ENCODE results near the gene IMPG2. TPM values are rescaled to one million over a fixed set of nuclear protein-coding genes. Genes with fewer than 3 reads are reported as not detected.

The IMPG2 gene
- total and polyA plus RNA-seq, 2 donors (not counting 1 experiment from before 2014, with no cell fraction given), result 0.21 to 0.44 TPM

- no peak overlapping the region for H3K4me2 ChIP-seq (replicated peaks; ENCODE audit: low read depth, low read length, poor library complexity, severe bottlenecking)
- DNase-seq (no peak), ATAC-seq (ENCODE audit: low read depth) (no peak)
- TF ChIP-seq CTCF (IDR thresholded peaks at IDR 0.05) (no peak), EZH2 (IDR thresholded peaks at IDR 0.05; ENCODE audit: borderline replicate concordance, insufficient read depth, low read depth, low read length, poor library complexity, severe bottlenecking) (no peak)
- H3K27ac ChIP-seq (ENCODE audit: low read length in 2 of 2), result no peak overlapping the region
- no peaks in the 10 kb centered on the region for H3K27me3 ChIP-seq (replicated peaks in 1 of 4; ENCODE audit: control extremely low read depth in 1 of 4, control insufficient read depth in 3 of 4, insufficient read depth in 4 of 4, low read length in 3 of 4)
- no peaks in the 10 kb centered on the region for H4K20me1 ChIP-seq (ENCODE audit: control insufficient read depth, insufficient read depth, low read length, poor library complexity, severe bottlenecking)
- H3K79me2 ChIP-seq (ENCODE audit: control insufficient read depth, insufficient read depth, low read length), result no peaks in the 10 kb centered on the region
- H3K27me3 Mint-ChIP-seq, result no peaks in the 10 kb centered on the region
- H3K4me1 Mint-ChIP-seq, result no peaks in the 10 kb centered on the region
- no peak overlapping the region for H3K4me3 Mint-ChIP-seq
- no peak overlapping the region for H2AFZ ChIP-seq (ENCODE audit: insufficient read depth, low read depth, low read length, poor library complexity, severe bottlenecking)
- ChIA-PET POLR2A (no interaction called here), CTCF (no interaction called here)
- H3K4me3 ChIP-seq (ENCODE audit: control extremely low read depth in 1 of 5, extremely low read depth in 1 of 5, insufficient read depth in 1 of 5, low read depth in 2 of 5, low read length in 4 of 5), result no peak overlapping the region
- no peaks in the 10 kb centered on the region for H3K9me3 Mint-ChIP-seq (ENCODE audit: insufficient read depth)
- WGBS (ENCODE audit: insufficient coverage), result no CpG with 5 or more reads among the region's 1 CpG
- H3K9ac ChIP-seq (ENCODE audit: low read length), result no peak overlapping the region
- H3K36me3 ChIP-seq (replicated peaks in 1 of 2; ENCODE audit: control extremely low read depth in 1 of 2, control insufficient read depth in 1 of 2, extremely low read depth in 1 of 2, insufficient read depth in 2 of 2, low read length in 1 of 2), result peaks cover 2 to 12% of the 10 kb centered on the region in 2 experiments
- H3K4me1 ChIP-seq (ENCODE audit: control insufficient read depth in 2 of 2, insufficient read depth in 2 of 2, low read length in 2 of 2), result no peaks in the 10 kb centered on the region
- no peak overlapping the region for H3K27ac Mint-ChIP-seq
- intact Hi-C loops (cut with micrococcal nuclease), result no loop called here
- H3K9me3 ChIP-seq (ENCODE audit: control extremely low read depth in 1 of 3, control insufficient read depth in 2 of 3, insufficient read depth in 1 of 3, low read length in 2 of 3), result no peaks in the 10 kb centered on the region
Measured at GRCh38 chr3:101351829-101352228, 31.5 kb upstream of the IMPG2 start.

GRCh38 chr3:101340591-101340990 is 20.2 kb upstream of the IMPG2 start:
- Histone ChIP-seq H3K4me2 (replicated peaks; ENCODE audit: low read depth, low read length, poor library complexity, severe bottlenecking) (no peak overlapping the region), H3K36me3 (replicated peaks in 1 of 2; ENCODE audit: control extremely low read depth in 1 of 2, control insufficient read depth in 1 of 2, extremely low read depth in 1 of 2, insufficient read depth in 2 of 2, low read length in 1 of 2) (peaks cover 14 to 36% of the 10 kb centered on the region in 2 experiments), H3K4me1 (ENCODE audit: control insufficient read depth in 2 of 2, insufficient read depth in 2 of 2, low read length in 2 of 2) (no peaks in the 10 kb centered on the region), H3K27ac (ENCODE audit: low read length in 2 of 2) (no peak overlapping the region), H3K9me3 (ENCODE audit: control extremely low read depth in 1 of 3, control insufficient read depth in 2 of 3, insufficient read depth in 1 of 3, low read length in 2 of 3) (no peaks in the 10 kb centered on the region), H3K79me2 (ENCODE audit: control insufficient read depth, insufficient read depth, low read length) (no peaks in the 10 kb centered on the region), H3K27me3 (replicated peaks in 1 of 4; ENCODE audit: control extremely low read depth in 1 of 4, control insufficient read depth in 3 of 4, insufficient read depth in 4 of 4, low read length in 3 of 4) (no peaks in the 10 kb centered on the region), H3K4me3 (ENCODE audit: control extremely low read depth in 1 of 5, extremely low read depth in 1 of 5, insufficient read depth in 1 of 5, low read depth in 2 of 5, low read length in 4 of 5) (no peak overlapping the region), H4K20me1 (ENCODE audit: control insufficient read depth, insufficient read depth, low read length, poor library complexity, severe bottlenecking) (no peaks in the 10 kb centered on the region), H3K9ac (ENCODE audit: low read length) (no peak overlapping the region), H2AFZ (ENCODE audit: insufficient read depth, low read depth, low read length, poor library complexity, severe bottlenecking) (no peak overlapping the region)
- TF ChIP-seq EZH2 (IDR thresholded peaks at IDR 0.05; ENCODE audit: borderline replicate concordance, insufficient read depth, low read depth, low read length, poor library complexity, severe bottlenecking) (no peak), CTCF (IDR thresholded peaks at IDR 0.05) (no peak)
- Mint-ChIP-seq H3K9me3 (ENCODE audit: insufficient read depth) (no peaks in the 10 kb centered on the region), H3K4me3 (no peak overlapping the region), H3K27me3 (no peaks in the 10 kb centered on the region), H3K27ac (no peak overlapping the region), H3K4me1 (no peaks in the 10 kb centered on the region)
- ATAC-seq (ENCODE audit: low read depth) (no peak), DNase-seq (no peak)
- CTCF ChIA-PET, result interaction anchor here (1.1 kb wide), 1 partner anchor 13 kb away, joined by 3 read pairs; no protein-coding TSS in a partner anchor
- no CpG with 5 or more reads among the region's 2 CpGs for WGBS (ENCODE audit: insufficient coverage)
- POLR2A ChIA-PET, result no interaction called here
- intact Hi-C loops (cut with micrococcal nuclease), result no loop called here
